ENCODE measurements around the gene SRF. TPM values are rescaled to one million over a fixed set of nuclear protein-coding genes. Genes with fewer than 3 reads are reported as not detected.

Gene SRF
- total RNA-seq, 2 donors from 2014 or later = 32.7 to 44.2 TPM

DNA sequence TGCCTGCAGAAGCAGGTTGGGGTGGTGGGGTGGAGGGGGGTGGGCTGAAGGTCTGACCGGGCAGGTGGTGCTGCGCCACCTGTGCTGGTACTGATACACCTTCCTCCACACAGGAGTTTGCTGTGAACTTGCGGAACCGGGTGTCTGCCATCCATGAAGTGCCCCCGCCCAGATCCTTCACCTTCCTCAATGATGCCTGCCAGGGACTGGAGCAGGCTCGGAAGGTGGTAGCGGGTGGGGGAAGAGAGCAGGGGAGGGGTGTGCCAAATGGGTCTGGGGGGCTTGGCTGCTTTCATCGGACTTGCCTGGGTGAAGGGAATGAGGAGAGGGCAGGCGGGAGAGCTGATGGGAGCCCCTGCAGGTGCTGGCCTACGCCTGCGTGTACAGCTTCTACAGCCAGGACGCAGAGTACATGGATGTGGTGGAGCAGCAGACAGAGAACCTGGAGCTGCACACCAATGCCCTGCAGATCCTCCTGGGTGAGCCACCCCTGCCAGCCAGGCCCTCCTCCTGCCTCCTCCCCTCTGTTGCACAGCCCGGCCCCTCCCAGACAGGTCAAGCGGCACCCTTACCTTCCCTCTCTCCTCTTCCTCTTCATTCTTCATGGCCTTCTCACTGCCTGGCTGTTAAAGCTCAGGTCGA, 51.5 kb downstream of the SRF start:
- H3K36me3 Mint-ChIP-seq (ENCODE audit: low read depth) = peaks cover 26% of the 10 kb centered on the region
- Histone ChIP-seq H3K4me1 (ENCODE audit: control insufficient read depth, insufficient read depth, low read length) (no peaks in the 10 kb centered on the region), H3K36me3 (ENCODE audit: control insufficient read depth, insufficient read depth, low read length) (no peaks in the 10 kb centered on the region), H3K4me3 (ENCODE audit: low read length) (no peak overlapping the region), H3K27ac (ENCODE audit: low read depth, low read length) (no peak overlapping the region), H3K9me3 (ENCODE audit: control insufficient read depth, low read length) (no peaks in the 10 kb centered on the region), H3K27me3 (ENCODE audit: control insufficient read depth, insufficient read depth, low read length, poor library complexity, severe bottlenecking) (no peaks in the 10 kb centered on the region), H3K9ac (ENCODE audit: extremely low read depth, low read length, poor library complexity, severe bottlenecking) (no peak overlapping the region)
- TF ChIP-seq, protein P1, sequence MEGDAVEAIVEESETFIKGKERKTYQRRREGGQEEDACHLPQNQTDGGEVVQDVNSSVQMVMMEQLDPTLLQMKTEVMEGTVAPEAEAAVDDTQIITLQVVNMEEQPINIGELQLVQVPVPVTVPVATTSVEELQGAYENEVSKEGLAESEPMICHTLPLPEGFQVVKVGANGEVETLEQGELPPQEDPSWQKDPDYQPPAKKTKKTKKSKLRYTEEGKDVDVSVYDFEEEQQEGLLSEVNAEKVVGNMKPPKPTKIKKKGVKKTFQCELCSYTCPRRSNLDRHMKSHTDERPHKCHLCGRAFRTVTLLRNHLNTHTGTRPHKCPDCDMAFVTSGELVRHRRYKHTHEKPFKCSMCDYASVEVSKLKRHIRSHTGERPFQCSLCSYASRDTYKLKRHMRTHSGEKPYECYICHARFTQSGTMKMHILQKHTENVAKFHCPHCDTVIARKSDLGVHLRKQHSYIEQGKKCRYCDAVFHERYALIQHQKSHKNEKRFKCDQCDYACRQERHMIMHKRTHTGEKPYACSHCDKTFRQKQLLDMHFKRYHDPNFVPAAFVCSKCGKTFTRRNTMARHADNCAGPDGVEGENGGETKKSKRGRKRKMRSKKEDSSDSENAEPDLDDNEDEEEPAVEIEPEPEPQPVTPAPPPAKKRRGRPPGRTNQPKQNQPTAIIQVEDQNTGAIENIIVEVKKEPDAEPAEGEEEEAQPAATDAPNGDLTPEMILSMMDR (conservative IDR thresholded peaks at IDR 0.05) = no peak
- WGBS, 2 experiments (ENCODE audit: insufficient coverage in 1 of 2, insufficient read length in 1 of 2) = 89 to 93% methylated on average over 9 to 15 of the region's 15 CpGs
- no peaks in the 10 kb centered on the region for H3K9me3 Mint-ChIP-seq
- peaks cover 5% of the 10 kb centered on the region for H3K4me1 Mint-ChIP-seq
- H3K27ac Mint-ChIP-seq = no peak overlapping the region
- no peak for DNase-seq
- H3K4me3 Mint-ChIP-seq = no peak overlapping the region
- no peaks in the 10 kb centered on the region for H3K27me3 Mint-ChIP-seq (ENCODE audit: insufficient read depth)

DNA sequence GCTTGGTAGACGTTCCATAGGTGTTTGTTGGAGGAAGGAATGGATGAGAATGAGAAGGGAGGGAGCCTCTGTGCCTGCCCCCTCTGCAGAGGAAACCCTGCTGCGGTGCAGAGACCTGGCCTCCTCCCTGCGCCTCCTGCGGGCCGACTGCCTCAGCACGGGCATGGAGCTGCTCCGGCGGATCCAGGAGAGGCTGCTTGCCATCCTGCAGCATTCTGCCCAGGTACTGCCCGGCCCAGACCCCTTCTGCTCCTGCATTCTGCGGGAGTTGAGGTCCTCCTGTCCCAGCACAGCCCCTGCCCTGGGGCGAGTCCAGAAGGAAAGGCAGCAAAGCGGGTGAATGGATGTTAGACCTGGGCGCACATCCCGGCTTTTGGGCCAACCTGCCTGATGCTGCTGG, 52.1 kb downstream of the SRF start:
- no peak overlapping the region for H3K4me3 ChIP-seq (ENCODE audit: low read length)
- no peaks in the 10 kb centered on the region for H3K9me3 ChIP-seq (ENCODE audit: control insufficient read depth, low read length)
- no peaks in the 10 kb centered on the region for H3K4me1 ChIP-seq (ENCODE audit: control insufficient read depth, insufficient read depth, low read length)
- TF ChIP-seq, protein P1 (conservative IDR thresholded peaks at IDR 0.05) = no peak
- WGBS, 2 experiments (ENCODE audit: insufficient coverage in 1 of 2, insufficient read length in 1 of 2) = 90 to 97% methylated on average over 10 to 14 of the region's 14 CpGs
- H3K27me3 ChIP-seq (ENCODE audit: control insufficient read depth, insufficient read depth, low read length, poor library complexity, severe bottlenecking) = no peaks in the 10 kb centered on the region
- H3K9ac ChIP-seq (ENCODE audit: extremely low read depth, low read length, poor library complexity, severe bottlenecking) = no peak overlapping the region
- Mint-ChIP-seq H3K4me1 (peaks cover 5% of the 10 kb centered on the region), H3K36me3 (ENCODE audit: low read depth) (peaks cover 26% of the 10 kb centered on the region), H3K9me3 (no peaks in the 10 kb centered on the region), H3K27me3 (ENCODE audit: insufficient read depth) (no peaks in the 10 kb centered on the region), H3K27ac (no peak overlapping the region), H3K4me3 (no peak overlapping the region)
- DNase-seq = no peak
- no peaks in the 10 kb centered on the region for H3K36me3 ChIP-seq (ENCODE audit: control insufficient read depth, insufficient read depth, low read length)
- no peak overlapping the region for H3K27ac ChIP-seq (ENCODE audit: low read depth, low read length)

DNA sequence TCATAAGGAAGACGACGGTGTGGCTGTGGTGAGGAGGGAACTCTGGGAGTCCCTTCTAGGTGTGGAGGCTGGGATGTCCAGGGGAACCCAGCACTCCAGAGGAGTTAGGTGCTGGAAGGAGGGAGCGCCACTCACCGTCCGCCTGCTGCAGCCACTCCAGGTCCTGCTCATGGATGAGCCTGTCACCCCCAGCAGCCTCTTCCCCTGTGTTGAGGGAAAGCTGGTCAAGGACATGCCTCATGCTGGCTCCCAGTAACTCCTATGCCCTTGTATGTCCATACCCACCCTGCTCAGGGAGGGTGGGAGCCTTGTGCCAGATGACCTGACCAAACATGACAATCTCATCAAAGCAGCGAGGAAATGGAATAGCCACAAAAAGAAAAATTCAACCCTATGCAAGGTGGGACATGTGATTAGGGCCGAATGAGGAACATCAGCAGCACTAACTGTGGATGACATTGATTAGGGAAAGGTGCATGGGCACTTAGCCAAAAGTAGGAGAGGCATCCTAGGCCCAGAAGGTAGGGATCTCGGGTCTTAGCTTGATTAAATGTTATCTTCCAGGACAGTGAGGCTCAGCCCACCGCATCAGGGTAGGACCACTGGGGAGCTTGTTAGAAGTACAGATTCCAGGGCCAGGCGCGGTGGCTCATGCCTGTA, 55.3 kb downstream of the SRF start:
- Mint-ChIP-seq H3K27ac (no peak overlapping the region), H3K27me3 (ENCODE audit: insufficient read depth) (peaks cover 17% of the 10 kb centered on the region), H3K9me3 (no peaks in the 10 kb centered on the region), H3K4me1 (peaks cover 7% of the 10 kb centered on the region), H3K36me3 (ENCODE audit: low read depth) (peaks cover 20% of the 10 kb centered on the region), H3K4me3 (no peak overlapping the region)
- H3K27me3 ChIP-seq (ENCODE audit: control insufficient read depth, insufficient read depth, low read length, poor library complexity, severe bottlenecking) = peaks cover 15% of the 10 kb centered on the region
- DNase-seq = no peak
- no peaks in the 10 kb centered on the region for H3K36me3 ChIP-seq (ENCODE audit: control insufficient read depth, insufficient read depth, low read length)
- H3K27ac ChIP-seq (ENCODE audit: low read depth, low read length) = no peak overlapping the region
- no peak overlapping the region for H3K4me3 ChIP-seq (ENCODE audit: low read length)
- no peaks in the 10 kb centered on the region for H3K9me3 ChIP-seq (ENCODE audit: control insufficient read depth, low read length)
- no peak overlapping the region for H3K9ac ChIP-seq (ENCODE audit: extremely low read depth, low read length, poor library complexity, severe bottlenecking)
- TF ChIP-seq, protein P1 (conservative IDR thresholded peaks at IDR 0.05) = no peak
- H3K4me1 ChIP-seq (ENCODE audit: control insufficient read depth, insufficient read depth, low read length) = no peaks in the 10 kb centered on the region
- WGBS, 2 experiments (ENCODE audit: insufficient coverage in 1 of 2, insufficient read length in 1 of 2) = 95 to 96% methylated on average over 8 to 11 of the region's 11 CpGs

Measured in endodermal cell (in vitro differentiated cells).